ENCODE data around the gene KDM4B. TPM values are rescaled to one million over a fixed set of nuclear protein-coding genes. Genes with fewer than 3 reads are reported as not detected.

The KDM4B gene
- total RNA-seq, 1 donor from 2014 or later, result 43.7 TPM

DNA sequence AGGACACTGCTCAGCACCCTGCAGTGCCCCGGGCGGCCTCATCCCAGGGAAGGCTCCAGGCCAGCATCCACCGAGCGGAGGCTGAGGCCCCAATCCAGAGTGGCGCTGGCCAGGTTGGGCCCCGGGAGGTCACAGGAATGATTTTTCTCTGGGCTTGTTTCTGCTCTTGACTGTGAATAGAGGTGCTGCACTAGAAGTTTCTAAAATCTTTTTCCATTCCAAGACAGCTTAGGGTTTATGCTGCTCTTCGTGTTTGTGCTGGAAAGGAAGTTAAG is 15.1 kb downstream of the KDM4B start:
- intact Hi-C loops (cut with micrococcal nuclease), result no loop called here

DNA sequence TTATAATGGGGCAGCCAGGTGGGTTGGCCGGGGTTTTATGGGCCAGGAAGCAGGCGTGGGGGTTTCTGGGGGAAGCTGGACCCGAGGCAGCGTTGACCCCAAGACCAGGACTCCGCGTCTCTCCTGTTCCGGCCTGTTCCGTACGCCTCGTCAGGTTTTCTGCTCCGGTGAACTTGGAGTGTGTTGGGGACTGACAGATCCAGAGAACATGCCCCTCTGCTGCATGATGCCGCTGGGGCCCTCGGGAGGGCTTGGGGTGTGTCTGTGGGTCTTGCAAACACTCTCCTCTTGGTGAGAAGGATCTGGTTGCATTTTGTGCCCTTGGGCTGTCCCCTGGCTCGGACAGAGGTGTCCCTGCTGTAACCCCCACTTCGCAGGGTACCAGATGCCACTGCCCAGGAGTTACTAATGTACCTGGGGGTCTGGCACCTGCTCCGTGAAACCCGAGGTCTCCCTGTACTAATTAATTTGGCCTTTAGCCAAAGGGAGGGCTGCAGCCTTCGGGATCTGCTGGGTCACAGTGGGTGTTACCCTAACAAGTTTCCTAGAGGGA is 15.6 kb downstream of the KDM4B start:
- intact Hi-C loops (cut with micrococcal nuclease), result no loop called here

DNA sequence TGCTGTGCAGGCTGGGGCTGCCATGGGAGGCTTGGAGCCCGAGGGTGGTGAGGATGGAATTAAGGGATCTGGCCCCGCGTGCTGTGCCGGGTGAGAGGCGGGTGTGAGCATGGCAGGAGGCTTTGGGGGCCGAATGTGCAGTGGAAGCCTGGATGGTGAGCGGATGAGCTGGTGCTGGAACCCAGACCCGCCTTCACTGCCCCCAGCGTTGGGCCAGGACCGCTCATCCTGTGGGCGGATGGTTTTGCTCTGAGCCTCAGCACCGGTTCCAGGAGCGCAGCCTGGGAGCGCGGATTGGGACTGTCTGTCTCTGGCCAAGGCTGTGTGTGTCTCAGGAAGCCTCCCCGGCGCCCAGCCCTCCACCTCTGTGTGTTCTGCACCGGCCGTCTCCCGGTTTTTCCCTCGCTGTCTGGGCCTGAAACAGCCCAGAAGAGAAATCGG is 16.7 kb downstream of the KDM4B start:
- intact Hi-C loops (cut with micrococcal nuclease), result no loop called here

DNA sequence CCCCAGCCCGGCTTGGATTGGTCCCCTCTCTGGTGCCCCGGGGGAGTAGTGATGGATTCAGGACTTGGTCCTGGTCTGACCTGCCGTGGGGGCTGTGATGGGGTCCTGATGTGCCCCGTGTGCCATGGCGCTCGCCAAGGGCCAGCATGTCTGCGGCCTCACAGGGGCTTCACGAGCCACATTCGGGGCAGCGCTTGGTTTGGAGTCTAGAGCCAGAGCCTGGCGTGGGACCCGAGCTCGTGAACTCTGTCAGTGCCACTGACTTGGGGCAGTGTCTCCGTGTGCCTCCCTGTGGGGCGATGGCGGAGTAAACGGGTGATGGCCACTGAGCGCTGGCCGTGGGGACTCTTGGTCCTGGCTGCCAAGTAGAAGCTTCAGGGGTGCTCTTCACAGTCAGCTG is 17.1 kb downstream of the KDM4B start:
- intact Hi-C loops (cut with micrococcal nuclease), result no loop called here

DNA sequence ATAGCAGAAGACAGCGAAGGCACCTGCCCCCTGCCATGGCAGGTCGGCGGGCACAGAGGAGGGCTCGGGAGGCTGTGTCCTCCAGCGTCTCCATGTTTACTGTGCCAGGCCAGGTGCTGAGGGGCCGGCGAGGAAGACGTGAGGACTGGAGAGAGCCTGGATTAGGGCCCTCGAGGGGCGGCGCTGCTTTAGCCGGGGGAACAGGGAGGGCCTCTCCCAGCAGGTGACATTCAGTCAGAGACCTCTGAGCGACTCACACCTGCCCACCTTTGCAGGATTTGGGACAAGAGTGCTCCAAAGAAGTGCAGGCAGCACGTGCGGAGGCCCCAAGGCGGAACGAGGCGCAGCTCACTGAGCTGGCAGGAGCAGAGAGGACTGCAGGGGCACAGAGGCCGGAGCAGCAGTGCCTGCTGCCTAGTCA is 17.6 kb downstream of the KDM4B start:
- intact Hi-C loops (cut with micrococcal nuclease), result no loop called here

DNA sequence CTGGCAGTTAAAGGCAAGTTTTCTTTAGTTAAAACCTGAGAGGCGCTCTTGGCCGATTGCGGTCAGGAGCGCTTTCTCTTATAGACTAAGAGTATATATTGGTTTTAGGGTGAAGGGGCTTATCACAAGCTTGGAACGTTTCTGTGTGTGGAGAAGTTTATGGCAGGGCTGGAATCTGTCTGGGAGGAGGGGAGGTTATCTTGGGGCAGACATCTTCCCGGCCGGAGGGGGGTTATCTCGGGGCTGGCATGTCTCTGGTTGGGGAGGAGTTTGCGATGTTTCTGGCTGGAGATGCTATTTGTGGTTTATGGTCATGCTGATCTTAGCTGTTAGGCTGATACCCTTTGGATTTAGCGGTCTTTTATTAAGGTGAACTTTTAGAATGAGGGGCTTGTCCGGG is 18.3 kb downstream of the KDM4B start:
- intact Hi-C loops (cut with micrococcal nuclease), result no loop called here

DNA sequence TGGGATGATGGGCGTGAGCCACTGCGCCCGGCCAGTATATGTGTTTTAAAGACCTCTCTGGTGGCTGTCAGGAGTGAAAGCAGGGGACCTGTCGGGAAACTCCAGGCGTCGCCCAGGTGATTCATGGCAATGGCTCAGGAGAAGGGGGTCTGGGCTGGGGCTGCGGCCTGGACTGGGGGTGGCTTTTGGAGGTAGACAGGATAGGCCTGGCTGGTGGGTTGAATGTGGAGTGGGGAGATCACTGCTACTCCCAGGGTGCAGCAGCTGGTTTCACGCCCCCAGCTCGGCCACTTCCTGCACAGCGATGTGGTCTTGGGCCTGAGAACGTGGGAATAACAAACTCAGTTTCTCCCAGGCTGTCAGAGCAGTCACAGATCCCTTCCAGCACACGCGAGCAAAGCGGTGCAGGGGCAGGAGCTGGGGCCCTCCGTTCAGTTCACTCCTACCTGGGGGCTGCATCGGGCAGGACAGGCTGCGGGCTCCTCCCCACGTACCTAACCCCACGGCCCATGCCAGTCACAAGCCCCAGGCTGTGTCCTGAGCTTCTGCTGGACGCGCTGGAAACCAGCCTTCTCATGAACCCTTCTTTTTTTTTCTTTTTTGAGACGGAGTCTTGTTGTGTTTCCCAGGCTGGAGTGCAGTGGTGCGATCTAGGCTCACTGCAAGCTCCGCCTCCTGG is 18.9 kb downstream of the KDM4B start:
- intact Hi-C loops (cut with micrococcal nuclease), result no loop called here

DNA sequence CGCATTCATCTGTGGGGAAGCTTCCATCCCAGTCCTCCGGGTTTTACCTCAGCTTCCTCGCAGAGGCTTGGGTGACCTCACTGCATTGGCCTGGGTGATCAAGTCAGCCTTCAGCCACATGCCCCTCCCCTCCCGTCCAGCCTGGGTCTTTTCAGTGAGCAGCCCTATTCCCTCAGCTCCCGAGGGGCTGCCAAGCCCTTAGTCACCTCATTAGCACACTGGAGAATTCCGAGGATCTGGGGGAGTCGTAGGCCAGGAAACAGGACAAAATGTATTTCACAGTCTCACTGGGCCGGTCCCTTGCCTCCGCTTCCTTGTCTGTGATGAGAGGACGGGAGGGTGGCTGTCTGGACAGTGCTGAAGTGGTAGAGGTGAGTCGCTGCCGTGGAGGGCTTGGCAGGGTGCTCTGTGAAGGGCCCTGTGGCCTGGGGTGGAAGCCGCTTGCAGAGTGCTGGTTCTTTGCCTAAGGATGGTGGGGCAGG is 19.9 kb downstream of the KDM4B start:
- intact Hi-C loops (cut with micrococcal nuclease), result no loop called here

DNA sequence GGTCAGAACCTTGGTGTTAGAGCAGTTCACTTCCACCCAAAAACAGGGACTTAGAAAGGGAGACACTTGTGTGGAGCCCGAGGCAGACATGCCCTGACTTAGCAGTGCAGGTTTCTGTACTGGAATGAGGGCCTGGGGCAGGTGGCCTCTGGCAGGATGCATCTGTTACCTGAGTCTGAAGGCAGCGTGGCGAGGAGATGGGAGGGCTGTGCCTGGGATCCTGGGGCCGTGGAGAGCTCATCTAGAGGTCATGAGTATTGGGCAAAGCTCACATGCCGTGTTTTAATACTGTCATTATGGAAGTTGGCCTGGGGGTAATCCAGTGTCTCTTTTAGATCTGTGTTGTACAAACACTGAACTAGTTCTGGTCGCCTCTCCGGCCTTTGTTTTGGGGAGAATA is 21.4 kb downstream of the KDM4B start:
- intact Hi-C loops (cut with micrococcal nuclease), result no loop called here

DNA sequence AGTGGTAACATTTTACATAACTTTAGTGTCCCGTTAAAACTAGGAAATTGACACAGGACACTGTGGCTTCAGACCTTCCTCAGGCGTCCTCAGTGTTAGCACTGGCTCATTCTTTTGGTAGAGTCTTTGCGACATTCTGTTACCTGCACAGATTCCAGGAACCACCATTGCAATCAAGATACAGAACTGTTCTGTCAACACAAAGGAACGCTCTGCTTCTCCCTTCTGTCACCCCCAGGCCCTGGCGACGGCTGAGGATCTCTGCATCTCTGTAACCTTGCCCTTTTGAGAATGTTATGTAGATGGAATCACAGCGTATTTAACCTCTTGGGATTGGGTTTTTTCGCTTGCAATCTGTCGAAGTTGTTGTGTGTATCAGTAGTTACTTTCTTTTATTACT is 22.6 kb downstream of the KDM4B start:
- intact Hi-C loops (cut with micrococcal nuclease), result no loop called here

DNA sequence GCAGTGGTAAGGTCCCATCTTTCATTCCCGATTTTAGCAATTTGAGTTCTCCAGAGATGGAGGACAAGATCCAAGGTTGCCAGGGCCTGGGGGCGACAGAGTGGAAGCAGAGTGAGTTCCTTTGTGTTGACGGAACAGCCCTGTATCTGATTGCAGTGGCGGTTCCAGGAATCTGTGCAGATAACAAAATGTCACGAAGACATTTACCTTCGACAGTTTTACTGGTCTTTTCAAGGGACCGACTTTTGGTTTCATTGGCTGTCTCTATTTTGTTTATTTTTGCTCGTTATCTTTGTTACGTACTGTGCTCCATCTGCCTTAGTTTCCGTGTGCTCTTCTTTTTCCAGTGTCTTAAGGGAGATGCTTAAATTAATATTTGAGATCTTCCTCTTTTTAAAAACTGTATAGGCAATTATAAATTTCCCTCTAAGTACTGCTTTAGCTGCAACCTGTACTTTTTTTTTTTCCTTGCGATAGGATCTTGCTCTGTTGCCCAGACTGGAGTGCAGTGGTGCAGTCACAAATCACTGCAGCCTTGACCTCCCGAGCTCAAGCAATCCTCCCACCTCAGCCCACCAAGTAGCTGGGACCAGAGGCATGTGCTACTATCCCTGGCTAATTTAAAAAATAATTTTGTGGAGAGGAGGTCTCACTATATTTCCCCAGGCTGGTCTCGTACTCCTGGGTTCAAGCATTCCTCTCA is 23.2 kb downstream of the KDM4B start:
- intact Hi-C loops (cut with micrococcal nuclease), result no loop called here

DNA sequence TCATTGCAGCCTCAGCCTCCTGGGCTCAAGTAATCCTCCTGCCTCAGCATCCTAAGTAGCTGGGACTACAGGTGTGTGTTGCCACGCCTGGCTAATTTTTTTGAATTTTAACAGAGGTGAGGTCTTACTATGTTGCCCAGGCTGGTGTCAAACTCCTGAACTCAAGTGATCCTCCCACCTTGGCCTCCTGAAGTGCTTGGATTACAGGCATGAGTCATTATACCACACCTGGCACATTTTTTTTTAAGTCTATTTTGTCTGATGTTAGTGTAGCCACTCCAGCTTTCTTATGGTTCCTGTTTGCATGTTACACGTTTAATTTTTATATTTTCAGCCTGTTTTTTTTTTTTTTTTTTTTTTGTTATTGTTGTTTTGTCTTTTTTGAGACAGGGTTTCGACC is 24.8 kb downstream of the KDM4B start:
- intact Hi-C loops (cut with micrococcal nuclease), result no loop called here

DNA sequence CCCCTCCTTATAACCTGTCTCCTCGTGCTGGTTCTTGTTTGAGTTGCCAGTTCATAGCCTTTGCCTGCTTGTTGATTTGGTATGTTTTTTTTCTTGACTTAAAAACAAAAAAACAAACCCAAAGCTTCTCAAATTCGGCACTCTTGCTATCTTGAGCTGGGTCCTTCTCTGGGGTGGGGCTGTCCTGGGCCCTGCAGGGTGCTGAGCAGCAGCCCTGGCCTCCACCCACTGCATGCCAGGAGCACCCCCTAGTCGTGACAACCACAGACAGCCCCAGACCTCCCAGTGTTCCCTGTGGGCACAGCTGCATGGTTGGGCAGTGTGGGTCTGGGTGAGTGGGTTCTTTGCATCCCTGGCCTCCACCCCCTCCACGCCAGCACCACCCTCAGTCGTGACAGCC is 27.8 kb downstream of the KDM4B start:
- intact Hi-C loops (cut with micrococcal nuclease), result no loop called here

DNA sequence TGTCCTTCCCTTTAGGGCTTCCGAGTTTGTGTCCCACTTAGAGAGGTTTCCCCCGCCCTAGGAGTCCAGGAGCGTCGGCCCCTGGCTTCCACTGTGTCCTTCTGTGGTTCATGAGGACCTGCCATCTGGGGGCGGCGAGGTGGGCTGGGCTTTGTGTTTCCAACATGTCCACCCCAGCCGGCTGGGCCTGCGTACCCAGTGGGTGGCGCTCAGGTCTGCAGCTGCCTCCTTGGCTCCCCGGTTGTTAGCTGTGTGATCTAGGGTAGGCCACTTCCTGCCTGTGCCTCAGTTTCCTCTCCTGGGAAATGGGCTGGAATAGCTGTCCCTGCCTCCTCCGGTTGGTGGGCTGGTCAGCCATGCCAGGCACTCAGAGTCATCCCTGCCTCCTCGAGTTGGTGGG is 28.4 kb downstream of the KDM4B start:
- intact Hi-C loops (cut with micrococcal nuclease), result no loop called here

DNA sequence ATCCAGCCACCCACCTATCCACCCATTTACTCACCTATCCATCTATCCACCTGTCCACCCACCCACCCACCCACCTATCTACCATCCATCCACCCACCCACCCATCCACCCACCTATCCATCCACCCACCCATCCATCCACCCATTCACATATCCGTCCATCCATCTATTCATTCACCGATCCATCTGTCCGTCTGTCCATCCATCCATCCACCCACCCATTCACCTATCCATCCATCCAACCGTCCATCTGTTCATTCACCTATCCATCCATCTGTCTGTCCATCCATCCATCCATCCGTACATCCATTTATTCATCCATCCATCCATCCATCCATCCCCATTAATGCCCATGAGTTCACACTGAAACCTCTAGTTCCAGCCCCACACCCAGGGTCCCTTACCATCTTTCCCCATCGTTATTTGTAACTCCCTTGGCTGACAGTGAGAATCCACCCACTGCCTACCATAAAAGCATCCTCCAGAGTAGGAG is 31.3 kb downstream of the KDM4B start:
- intact Hi-C loops (cut with micrococcal nuclease), result loop anchor here (2.0 kb wide), 1 partner anchor 31 kb away; no protein-coding TSS in a partner anchor

DNA sequence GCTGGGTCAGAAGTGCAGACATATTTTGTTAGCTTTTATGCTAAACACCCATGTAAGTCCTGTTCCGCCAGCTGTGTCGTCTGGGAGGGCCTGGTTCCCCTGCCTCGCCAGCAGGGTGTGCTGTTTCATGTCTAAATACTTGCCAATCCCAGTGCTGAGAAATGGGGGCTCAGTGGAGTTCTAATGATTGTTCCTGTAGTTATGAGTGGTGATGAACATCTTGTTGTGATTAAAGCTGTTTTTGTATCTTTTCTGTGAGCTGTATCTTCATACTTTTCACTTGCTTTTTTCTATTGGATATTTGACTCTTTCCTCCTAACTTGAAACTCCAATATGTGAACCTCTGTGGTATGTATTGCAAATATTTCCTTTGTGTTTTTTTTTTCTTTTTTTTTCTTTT is 32.7 kb downstream of the KDM4B start:
- intact Hi-C loops (cut with micrococcal nuclease), result loop anchor here (2.0 kb wide), 1 partner anchor 29 kb away; no protein-coding TSS in a partner anchor

DNA sequence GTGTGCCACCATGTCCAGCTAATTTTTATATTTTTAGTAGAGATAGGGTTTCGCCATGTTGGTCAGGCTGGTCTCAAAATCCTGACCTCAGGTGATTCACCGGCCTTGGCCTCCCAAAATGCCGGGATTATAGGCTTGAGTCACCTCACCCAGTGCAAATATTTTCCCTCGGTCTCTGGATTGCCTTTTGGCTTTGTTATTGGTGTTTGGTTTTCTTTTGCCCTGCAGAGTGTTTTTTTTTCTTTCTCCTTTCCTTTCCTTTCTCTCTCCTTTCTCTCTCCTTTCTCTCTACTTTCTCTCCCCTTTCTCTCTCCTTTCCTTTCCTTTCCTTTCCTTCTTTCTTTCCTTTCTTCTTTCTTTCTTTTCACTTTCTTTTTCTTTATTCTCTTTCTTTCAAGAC is 33.2 kb downstream of the KDM4B start:
- intact Hi-C loops (cut with micrococcal nuclease), result no loop called here

DNA sequence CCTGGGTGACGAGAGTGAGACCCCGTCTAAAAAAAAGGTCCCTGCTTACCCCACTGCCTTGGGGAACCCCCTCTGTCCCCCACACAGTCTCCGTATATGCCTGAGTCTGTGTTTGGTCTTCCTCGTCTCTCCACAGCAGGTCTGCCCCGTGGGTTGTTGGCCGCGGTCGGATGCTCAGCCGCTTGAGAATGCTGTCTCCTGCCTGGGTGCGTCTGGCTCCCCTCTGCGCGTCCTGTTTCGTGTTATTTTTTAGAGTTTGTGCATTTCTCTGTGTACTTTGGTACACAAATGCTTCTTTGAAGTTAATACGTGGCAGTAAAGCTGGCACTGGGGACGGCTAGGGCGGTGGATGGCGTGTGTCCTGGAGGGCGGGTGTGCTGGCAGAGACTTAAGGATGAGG is 34.9 kb downstream of the KDM4B start:
- intact Hi-C loops (cut with micrococcal nuclease), result no loop called here

DNA sequence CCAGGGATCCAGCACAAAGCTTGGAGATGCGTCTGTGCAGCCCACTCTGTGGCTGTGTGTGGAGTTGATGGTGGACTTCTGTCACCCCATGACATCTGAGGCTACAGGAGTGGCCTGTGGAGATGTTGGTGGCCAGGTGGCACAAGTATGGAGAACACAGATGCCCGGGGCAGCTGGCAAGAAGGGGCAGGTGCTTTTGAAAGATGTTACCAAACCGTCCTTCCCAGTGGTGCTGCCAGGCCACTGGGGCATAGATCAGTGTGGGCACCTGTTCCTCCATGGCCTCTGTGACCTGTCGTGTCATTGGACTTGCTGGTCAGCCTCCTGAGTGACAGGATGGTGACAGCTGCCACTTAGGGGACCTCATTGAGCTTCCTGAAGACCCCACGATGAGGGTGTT is 36.2 kb downstream of the KDM4B start:
- intact Hi-C loops (cut with micrococcal nuclease), result no loop called here

DNA sequence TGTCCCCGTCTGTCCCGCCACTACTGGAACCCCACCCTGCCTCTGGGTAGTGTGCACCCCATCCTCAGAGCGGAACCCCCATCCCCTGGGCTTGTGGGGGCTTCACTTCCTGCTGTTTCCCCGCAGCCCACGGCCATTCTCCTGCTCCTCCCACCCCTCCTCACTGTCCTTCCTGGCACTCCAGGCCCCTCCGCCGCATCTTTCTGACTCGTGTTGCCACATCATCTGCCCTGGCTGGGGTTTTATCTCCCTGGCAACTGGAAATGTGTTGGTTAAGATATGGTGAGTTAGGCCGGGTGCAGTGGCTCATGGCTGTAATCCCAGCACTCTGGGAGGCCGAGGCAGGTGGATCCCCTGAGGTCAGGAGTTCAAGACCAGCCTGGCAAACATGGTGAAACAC is 37.3 kb downstream of the KDM4B start:
- intact Hi-C loops (cut with micrococcal nuclease), result no loop called here

DNA sequence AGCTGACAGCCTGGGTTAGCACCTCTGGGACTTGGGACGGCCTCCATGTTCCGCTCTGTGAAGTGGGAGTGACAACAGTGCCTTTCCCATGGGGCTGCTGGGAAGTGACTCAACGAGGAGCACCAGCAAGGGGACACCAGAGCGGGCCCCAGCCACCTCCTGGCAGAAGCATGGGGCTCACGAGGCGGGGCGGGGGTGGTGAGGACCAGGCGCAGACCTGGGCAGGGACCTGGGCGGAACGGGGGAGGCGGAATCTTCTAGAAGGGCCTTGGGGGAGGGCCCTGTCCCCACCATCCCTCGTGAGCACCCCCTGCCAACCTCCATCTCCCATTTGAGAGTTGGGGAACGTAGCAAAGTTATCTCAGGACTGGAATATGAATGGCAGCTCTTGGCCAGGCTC is 37.9 kb downstream of the KDM4B start:
- intact Hi-C loops (cut with micrococcal nuclease), result no loop called here

DNA sequence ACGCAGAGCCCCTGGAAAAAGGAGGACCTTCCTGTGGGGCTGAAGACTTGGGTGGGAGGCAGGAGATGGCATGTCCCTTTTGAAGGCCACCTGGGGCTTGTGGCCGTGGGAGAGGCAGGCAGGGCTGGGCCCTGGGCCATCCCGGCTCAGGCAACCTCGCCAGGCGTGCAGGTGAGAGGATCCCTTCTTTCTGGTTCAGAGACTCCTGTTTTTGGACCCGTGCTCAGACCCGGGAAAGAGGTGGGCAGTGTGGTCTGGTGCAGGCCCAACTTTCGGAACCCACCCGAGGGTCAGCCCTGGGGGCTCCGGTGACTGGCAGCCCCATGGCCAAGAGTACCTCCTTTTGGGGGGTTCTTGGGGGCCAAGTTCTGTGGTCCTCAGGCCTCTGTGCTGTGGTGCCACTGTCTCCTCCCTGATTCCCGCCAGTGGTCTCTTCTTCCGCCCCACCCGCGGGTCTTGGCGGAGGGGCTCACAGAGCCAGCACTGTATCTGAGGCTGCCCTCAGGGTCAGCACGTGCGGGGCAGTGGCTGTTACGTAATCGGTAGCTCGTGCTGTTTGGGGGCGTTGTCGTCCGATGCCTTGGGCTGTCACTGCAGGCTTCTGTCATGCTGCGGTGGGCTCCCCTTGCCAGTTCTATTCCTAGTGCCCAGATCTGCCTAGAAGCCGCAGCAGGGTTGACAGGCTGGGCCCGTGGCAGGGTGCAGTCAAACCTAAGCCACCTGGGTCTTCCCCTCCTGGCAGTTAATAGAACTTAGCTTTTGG is 42.7 kb downstream of the KDM4B start:
- intact Hi-C loops (cut with micrococcal nuclease), result no loop called here
